Right cardiac atrium (tissue), 5 donors: Measurements from ENCODE around the gene CDK1. TPM values are rescaled to one million over a fixed set of nuclear protein-coding genes. Genes with fewer than 3 reads are reported as not detected.

Source experiments
- ATAC-seq, 2 donors: fragments of 200-7000 bp; cut with Tn5 transposase; one replicate each; pipeline versions ENCODE4 v1.8.0 to v1.9.1; 2020; ENCODE audit warnings: moderate library complexity in 2 of 2, mild to moderate bottlenecking in 1 of 2
- DNase-seq, 3 donors: peaks; one replicate each; pipeline ENCODE4 v3.0.0-alpha.2; 2020
- H3K27ac ChIP-seq: one replicate; pipeline ENCODE4 v1.5.1; 2013; ENCODE audit warnings: mild to moderate bottlenecking, low read length, control low read depth, moderate library complexity
- H3K27me3 ChIP-seq: one replicate; pipeline ENCODE4 v1.6.1; 2013; ENCODE audit not compliant: control insufficient read depth, insufficient read depth
- H3K4me1 ChIP-seq: one replicate; pipeline ENCODE4 v1.6.1; 2013; ENCODE audit warnings: low read length; ENCODE audit not compliant: control insufficient read depth, insufficient read depth
- H3K4me3 ChIP-seq: one replicate; pipeline ENCODE4 v1.5.1; 2013; ENCODE audit warnings: low read length, control low read depth
- H3K9me3 ChIP-seq: one replicate; pipeline ENCODE4 v1.6.1; 2013; ENCODE audit warnings: low read length; ENCODE audit not compliant: control insufficient read depth
- WGBS: extraction: QIAGEN DNeasy Blood & Tissue Kit; methylation state at CpG from one replicate; pipeline ENCODE4 v1.1.7; 2013; 5-methylcytosine and 5-hydroxymethylcytosine counted together
- intact Hi-C, 4 donors: fragments of 100-400 bp; cut with DNase I; formaldehyde crosslinking; loops; one replicate each; pipeline versions ENCODE4 v1.11.0 to v1.14.0; 2022 to 2023
- polyA plus RNA-seq: library from polyadenylated mRNA; stranded (reverse); fragments of 200-250 nt; gene quantifications from one replicate; pipeline ENCODE4 v1.2.3, GENCODE V29; 2013
- total RNA-seq, 4 donors: library from RNA; stranded (reverse); fragmentation: NEBNext Ultra II Directional; extraction: Animal tissue kit (Norgen Biotek cat#: 25700); gene quantifications; one replicate each; pipeline ENCODE4 v1.2.1, GENCODE V29; 2021
- donor health status: healthy with polysubstance abuse.
- donor health status: DM: no; HTN: yes; CAD: no.
- donor health status: DM: no; HTN: no; CAD: no.
- donor health status: DM: no; HTN: yes; CAD: no; lungs with severe emphysema.
- donor health status: DM: yes; HTN: yes; CAD: no.

CDK1 gene
- total and polyA plus RNA-seq, 5 donors: 0.58 to 4.6 (median 1.6) TPM

DNA sequence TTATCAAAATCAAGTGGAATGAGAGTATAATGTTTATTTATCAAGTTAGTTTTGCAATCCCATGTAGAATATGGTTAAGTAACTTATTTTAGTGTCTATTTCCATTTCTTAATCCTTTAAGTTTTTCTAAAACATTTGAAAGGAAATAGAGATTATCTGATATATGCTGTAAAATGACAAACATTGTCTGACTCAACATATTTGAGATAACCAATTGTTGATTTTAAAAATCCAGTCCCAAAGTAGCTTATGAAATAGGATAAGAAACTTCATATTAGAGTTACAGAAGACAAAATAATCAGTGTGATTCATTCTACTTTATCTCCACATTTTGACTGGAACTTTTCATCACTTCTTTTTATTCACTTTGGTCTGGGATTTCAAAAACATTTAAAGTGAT, 38.7 kb upstream of the CDK1 start:
- no peaks in the 10 kb centered on the region for H3K4me1 ChIP-seq
- no peaks in the 10 kb centered on the region for H3K27me3 ChIP-seq
- no peak overlapping the region for H3K27ac ChIP-seq
- DNase-seq: no peak
- intact Hi-C loops: no loop called here
- H3K4me3 ChIP-seq: no peak overlapping the region
- H3K9me3 ChIP-seq: no peaks in the 10 kb centered on the region
- ATAC-seq: no peak

DNA sequence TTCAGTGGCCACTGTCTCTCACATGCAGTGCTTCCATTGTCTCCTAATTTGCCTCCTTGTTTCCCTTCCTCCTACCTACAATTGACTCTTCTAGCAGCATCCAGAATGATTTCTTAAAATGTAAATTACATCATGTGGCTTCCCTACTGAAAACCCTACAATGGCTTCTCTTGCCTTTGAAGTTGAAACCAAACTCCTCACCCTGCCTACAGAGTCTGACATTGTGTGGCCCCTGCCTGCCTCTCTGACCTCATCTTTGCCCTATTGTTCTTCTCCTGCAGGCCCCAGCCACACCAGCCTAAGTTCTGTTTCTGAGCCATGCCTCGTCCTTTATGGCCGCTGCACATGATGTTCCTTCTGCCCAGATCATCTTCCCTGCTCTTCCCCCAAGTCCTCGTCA, 35.8 kb upstream of the CDK1 start:
- Histone ChIP-seq H3K27ac (no peak overlapping the region), H3K9me3 (no peaks in the 10 kb centered on the region), H3K27me3 (no peaks in the 10 kb centered on the region), H3K4me3 (no peak overlapping the region), H3K4me1 (no peaks in the 10 kb centered on the region)
- WGBS: 93% methylated on average over 3 of the region's 3 CpGs
- no peak for DNase-seq
- ATAC-seq: no peak
- intact Hi-C loops: no loop called here

DNA sequence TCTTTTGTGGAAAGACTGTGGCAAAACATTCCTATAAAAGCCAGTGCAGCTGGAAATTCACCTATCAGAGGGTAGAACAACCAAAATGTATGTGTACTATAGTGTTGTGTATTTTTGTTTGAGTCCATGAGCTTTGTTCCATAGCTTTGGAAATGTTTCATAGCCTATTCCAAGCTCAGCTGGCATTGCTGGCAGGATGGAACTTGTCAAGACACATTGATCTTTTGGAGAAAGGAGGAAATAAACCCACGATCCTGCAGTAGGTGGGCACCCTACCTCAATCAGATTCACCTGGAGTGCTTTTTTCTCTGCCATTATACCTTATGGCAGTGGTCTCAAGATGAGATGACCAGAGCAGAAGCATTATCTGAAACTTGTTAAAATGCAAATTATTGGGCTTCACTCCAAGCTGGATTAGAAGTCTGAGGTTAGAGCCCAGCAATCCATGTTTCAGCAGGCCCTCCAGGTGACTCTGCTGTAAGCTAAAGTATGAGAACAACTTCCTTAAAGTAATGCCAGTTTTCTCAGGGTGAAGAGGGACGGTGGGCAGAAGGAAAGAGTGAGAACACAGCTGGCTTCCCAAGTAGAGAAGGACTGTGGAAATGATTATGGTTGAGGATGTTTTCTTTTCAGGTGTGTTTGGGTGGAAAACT, 30.3 kb upstream of the CDK1 start:
- intact Hi-C loops: no loop called here
- H3K9me3 ChIP-seq: no peaks in the 10 kb centered on the region
- H3K4me3 ChIP-seq: no peak overlapping the region
- no peaks in the 10 kb centered on the region for H3K27me3 ChIP-seq
- no peak for ATAC-seq
- H3K27ac ChIP-seq: no peak overlapping the region
- WGBS: 68% methylated on average over 2 of the region's 2 CpGs
- H3K4me1 ChIP-seq: no peaks in the 10 kb centered on the region
- DNase-seq: no peak

DNA sequence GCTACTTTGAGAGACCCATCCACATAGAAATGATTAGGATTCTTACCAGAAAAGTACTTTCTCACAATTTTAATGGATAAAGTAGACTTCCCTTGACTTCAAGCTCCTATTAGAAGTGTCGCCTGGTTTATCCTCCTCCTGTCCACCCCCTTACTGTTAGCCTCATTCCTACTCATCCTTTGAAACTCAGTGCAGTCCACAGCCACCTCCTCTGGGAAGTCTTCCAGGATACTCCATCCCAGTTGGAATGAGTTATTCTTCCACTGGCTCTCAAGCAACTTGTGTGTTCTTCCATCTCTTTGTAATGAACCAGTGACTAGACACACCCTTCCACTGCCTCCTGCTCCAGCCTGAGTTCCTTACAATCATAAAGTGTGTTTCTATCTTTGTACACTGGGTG, 25.1 kb upstream of the CDK1 start:
- intact Hi-C loops: no loop called here
- no peaks in the 10 kb centered on the region for H3K9me3 ChIP-seq
- no peak for DNase-seq
- no peaks in the 10 kb centered on the region for H3K4me1 ChIP-seq
- H3K4me3 ChIP-seq: no peak overlapping the region
- no peak overlapping the region for H3K27ac ChIP-seq
- ATAC-seq: no peak
- no peaks in the 10 kb centered on the region for H3K27me3 ChIP-seq
- 84% methylated on average over 1 of the region's 1 CpG for WGBS

DNA sequence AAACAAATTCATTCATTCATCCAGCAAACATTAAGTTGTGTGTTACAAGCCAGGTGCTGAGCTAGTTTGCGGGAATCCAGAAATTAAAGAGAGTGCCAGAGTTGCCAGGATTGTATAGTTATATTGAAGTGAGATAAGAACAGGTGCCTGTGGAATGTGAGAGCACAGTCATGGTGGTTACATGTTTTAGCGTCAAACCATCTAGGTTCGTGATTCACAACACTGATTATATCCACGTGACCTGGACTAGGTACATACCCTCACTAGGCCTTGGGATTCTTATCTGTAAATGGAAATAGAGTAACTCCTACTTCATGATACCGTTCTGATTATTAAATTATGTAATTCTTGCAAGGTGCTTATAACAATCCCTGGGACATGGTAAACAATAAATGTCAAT, 24.5 kb upstream of the CDK1 start:
- intact Hi-C loops: no loop called here
- whole genome bisulfite sequencing: 93% methylated on average over 5 of the region's 5 CpGs
- ATAC-seq: no peak

DNA sequence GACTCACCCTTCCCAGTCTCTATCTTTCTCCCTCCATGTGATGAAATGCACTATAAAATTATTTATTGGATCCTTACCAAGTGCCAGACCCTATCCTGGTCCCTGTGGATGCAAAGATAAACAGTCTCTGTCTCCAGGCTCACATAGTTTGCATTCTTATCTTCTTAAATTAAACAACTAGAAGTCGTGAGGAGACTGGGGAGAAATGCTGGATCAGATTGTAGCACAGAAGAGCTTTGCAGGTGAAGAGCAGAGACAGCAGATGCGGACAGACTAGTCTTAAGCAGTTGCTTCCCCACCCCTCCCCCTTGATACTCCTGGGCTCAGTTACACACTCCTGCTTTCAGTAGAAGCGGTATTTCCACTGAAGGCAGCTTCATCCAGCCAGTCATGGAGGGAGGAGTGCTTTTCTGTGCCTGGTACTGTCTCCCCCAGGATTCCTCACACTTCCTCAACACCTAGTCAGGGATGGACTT, 20.8 kb upstream of the CDK1 start:
- no peaks in the 10 kb centered on the region for H3K4me1 ChIP-seq
- intact Hi-C loops: no loop called here
- no peak overlapping the region for H3K27ac ChIP-seq
- no peaks in the 10 kb centered on the region for H3K27me3 ChIP-seq
- 30% methylated on average over 3 of the region's 3 CpGs for WGBS
- H3K9me3 ChIP-seq: no peaks in the 10 kb centered on the region
- ATAC-seq: no peak
- no peak overlapping the region for H3K4me3 ChIP-seq
- DNase-seq: no peak

More for the DNA sequence above, 24.5 kb upstream of the CDK1 start:
- Histone ChIP-seq H3K4me1 (no peaks in the 10 kb centered on the region), H3K9me3 (no peaks in the 10 kb centered on the region), H3K27ac (no peak overlapping the region), H3K27me3 (no peaks in the 10 kb centered on the region), H3K4me3 (no peak overlapping the region)
- no peak for DNase-seq

- no peaks in the 10 kb centered on the region for H3K9me3 ChIP-seq
- intact Hi-C loops: no loop called here
- no peak overlapping the region for H3K4me3 ChIP-seq
- no peak for DNase-seq
- no peak overlapping the region for H3K27ac ChIP-seq
- WGBS: 90% methylated on average over 6 of the region's 6 CpGs
- no peaks in the 10 kb centered on the region for H3K27me3 ChIP-seq
- no peaks in the 10 kb centered on the region for H3K4me1 ChIP-seq
- ATAC-seq: no peak
Measured at GRCh38 chr10:60759181-60759580, 19.1 kb upstream of the CDK1 start.

GRCh38 chr10:60760711-60761210, 17.5 kb upstream of the CDK1 start:
- DNase-seq (no peak), ATAC-seq (no peak)
- intact Hi-C loops: no loop called here
- no peak overlapping the region for H3K4me3 ChIP-seq
- H3K27me3 ChIP-seq: no peaks in the 10 kb centered on the region
- H3K4me1 ChIP-seq: no peaks in the 10 kb centered on the region
- no peak overlapping the region for H3K27ac ChIP-seq
- H3K9me3 ChIP-seq: no peaks in the 10 kb centered on the region

DNA sequence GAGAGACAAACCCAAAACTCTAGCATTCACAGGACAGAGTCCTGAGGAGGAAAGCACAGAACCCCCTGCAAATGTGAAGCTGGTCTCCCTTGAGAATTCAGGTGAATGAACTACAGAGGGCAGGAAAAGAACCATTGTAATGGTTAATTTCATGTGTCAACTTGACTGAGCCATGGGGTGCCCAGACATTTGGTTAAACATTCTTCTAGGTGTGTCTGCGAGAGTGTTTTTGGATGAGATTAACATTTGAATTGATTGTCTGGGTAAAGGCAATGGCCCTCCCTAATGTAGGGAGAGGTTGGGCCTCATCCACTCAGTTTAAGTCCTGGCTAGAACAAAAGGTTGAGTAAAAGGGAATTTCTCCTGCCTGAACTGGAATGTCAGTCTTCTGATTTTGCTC, 15.7 kb upstream of the CDK1 start:
- Histone ChIP-seq H3K9me3 (no peaks in the 10 kb centered on the region), H3K27me3 (no peaks in the 10 kb centered on the region), H3K27ac (no peak overlapping the region), H3K4me3 (no peak overlapping the region), H3K4me1 (no peaks in the 10 kb centered on the region)
- WGBS: 91% methylated on average over 1 of the region's 1 CpG
- intact Hi-C loops: no loop called here
- ATAC-seq (no peak), DNase-seq (no peak)

DNA sequence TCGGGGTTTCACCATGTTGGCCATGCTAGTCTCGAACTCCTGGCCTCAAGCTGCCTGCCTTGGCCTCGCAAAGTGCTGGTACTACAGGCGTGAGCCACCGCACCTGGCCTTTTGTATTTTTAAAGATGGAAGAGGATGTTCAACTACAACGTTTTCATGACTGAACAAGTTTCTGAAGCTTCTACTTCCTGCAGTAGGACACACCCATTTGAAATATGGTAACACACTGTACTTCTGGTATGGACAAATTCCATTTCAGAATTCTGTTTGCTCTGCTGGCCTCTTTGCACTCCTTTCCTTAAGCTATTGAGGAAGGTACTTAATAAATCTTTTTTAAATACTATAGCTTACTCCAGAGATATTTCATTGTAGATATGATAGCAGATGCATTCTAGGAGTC, 10.9 kb upstream of the CDK1 start:
- DNase-seq (no peak), ATAC-seq (no peak)
- H3K4me1 ChIP-seq: no peaks in the 10 kb centered on the region
- WGBS: 86% methylated on average over 6 of the region's 6 CpGs
- no peak overlapping the region for H3K27ac ChIP-seq
- no peaks in the 10 kb centered on the region for H3K9me3 ChIP-seq
- H3K4me3 ChIP-seq: no peak overlapping the region
- H3K27me3 ChIP-seq: no peaks in the 10 kb centered on the region
- intact Hi-C loops: no loop called here

DNA sequence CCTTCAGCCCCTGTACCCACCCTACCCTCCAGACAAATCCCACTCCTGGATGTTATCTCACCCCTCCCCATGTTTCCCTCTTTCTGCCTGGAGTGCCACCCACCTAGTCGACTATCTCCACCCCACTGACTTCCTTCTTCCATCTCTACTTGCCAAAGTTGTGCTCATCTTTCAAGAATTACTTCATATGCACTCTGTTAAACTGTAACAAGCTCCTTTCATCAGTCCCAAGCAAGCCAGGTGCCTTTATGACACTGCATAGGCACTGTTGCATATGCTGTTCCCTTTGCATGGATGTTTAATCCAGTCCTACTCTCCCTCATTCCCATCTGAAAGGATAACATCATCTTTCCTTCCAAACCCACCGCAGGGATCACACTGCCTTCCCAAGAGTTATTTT, 8.9 kb upstream of the CDK1 start:
- no peak overlapping the region for H3K27ac ChIP-seq
- H3K4me1 ChIP-seq: no peaks in the 10 kb centered on the region
- no peaks in the 10 kb centered on the region for H3K9me3 ChIP-seq
- no peak overlapping the region for H3K4me3 ChIP-seq
- H3K27me3 ChIP-seq: no peaks in the 10 kb centered on the region
- no peak for DNase-seq
- no peak for ATAC-seq
- 52% methylated on average over 2 of the region's 2 CpGs for WGBS
- intact Hi-C loops: no loop called here

- H3K9me3 ChIP-seq: no peaks in the 10 kb centered on the region
- ATAC-seq (peak; percentile 7 to 13), DNase-seq (no peak)
- H3K4me1 ChIP-seq: no peaks in the 10 kb centered on the region
- H3K4me3 ChIP-seq: peak overlapping the region; percentile 82
- WGBS: 44% methylated on average over 9 of the region's 9 CpGs
- H3K27me3 ChIP-seq: no peaks in the 10 kb centered on the region
- no peak overlapping the region for H3K27ac ChIP-seq
- intact Hi-C loops: no loop called here
Measured at GRCh38 chr10:60777696-60778213, 523 bp upstream of the CDK1 start.
